Retinal pigment epithelial cell (primary cell): Measurements from ENCODE around the gene ZSCAN20.

ENCODE experiments used
- DNase-seq: peaks from one replicate; pipeline ENCODE4 v3.0.0-alpha.2; 2010; ENCODE audit warnings: low read depth
- H3K4me3 ChIP-seq: 2 replicates; pipeline ENCODE4 v1.5.1; 2011; ENCODE audit warnings: mild to moderate bottlenecking, low read length, control low read depth, moderate library complexity
- TF ChIP-seq, protein P1 (sequence below): conservative IDR thresholded peaks from 2 replicates; pipeline ENCODE4 v1.5.1; 2011; ENCODE audit warnings: low read depth, low read length, control low read depth, inconsistent platforms

Gene ZSCAN20

DNA sequence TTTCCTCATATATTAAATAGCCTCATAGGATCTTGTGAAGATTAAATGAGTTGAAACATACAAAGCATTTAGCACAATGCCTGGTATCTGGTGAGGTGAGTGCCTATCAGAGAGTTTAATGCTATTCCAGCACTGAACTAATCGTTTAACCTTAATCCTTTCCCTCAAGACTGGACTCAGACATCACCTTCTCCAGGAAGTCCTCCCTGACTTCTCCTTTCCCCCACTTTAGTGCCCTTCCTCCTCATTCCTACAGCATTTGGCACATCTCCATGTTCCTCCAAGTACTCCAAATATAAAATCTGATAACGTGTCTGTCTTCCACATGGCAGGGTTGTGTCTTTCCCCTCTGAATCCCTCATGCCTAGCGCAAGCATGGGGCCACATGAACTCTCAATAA is 59.8 kb downstream of the ZSCAN20 start:
- DNase-seq: no peak
- TF ChIP-seq, protein P1, sequence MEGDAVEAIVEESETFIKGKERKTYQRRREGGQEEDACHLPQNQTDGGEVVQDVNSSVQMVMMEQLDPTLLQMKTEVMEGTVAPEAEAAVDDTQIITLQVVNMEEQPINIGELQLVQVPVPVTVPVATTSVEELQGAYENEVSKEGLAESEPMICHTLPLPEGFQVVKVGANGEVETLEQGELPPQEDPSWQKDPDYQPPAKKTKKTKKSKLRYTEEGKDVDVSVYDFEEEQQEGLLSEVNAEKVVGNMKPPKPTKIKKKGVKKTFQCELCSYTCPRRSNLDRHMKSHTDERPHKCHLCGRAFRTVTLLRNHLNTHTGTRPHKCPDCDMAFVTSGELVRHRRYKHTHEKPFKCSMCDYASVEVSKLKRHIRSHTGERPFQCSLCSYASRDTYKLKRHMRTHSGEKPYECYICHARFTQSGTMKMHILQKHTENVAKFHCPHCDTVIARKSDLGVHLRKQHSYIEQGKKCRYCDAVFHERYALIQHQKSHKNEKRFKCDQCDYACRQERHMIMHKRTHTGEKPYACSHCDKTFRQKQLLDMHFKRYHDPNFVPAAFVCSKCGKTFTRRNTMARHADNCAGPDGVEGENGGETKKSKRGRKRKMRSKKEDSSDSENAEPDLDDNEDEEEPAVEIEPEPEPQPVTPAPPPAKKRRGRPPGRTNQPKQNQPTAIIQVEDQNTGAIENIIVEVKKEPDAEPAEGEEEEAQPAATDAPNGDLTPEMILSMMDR: no peak
- H3K4me3 ChIP-seq: no peak overlapping the region

DNA sequence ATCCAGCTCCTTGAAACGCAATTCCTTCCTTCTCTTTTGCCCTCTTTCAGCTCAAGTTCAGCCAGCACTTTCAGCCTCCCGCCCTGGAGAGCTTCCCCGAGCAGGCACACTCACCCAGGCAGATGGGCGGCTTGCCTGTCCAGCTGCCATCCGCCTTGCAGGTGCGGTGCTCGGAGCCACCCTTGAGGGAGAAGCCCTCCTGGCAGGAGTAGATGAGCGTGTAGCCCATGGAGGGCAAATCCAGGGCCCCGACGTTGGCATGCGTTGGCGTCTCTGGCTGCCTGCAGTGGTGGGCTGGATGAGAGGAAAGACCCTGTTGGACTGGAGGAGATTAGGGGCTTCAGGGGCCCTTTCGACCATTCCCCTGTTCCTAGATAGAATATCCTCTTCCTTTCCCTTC is 60.5 kb downstream of the ZSCAN20 start:
- no peak for DNase-seq
- H3K4me3 ChIP-seq: no peak overlapping the region
- TF ChIP-seq, protein P1: no peak

DNA sequence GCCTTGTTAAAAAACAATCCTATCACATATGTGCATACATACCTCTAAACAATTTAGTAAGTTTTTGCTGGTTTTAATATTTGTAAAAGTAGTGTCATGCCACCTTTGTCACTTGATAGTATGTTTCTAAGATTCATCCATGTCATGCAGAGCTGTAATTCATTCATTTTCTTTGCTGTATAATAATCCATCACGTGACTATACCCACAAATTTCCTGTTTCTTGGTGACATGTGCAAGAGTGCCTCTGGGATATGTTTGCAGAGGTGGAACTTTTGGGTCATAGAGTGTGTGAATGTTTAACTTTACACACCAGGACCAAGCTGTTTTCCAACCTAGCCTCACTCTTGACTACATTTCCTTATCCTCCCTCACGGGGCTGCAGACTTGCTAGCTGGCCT is 62.9 kb downstream of the ZSCAN20 start:
- no peak overlapping the region for H3K4me3 ChIP-seq
- TF ChIP-seq, protein P1: no peak
- DNase-seq: no peak

DNA sequence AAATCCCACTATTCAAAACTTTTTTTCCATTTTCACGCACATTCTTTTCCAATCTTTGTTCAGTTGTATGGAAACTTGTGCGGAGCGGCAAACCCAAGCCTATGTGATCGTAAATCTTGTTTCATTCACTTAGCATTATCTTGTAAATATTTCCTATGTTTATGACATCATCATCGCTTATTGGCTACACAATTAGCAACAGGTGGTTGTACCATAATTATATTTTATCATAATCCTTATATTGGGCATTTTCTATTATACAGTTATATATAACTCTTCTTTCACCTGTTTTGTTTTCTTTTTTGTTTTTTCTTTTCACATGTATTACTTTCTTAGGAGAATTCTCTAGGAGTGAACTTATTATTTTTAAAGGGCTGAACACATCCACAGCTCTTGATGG is 65.4 kb downstream of the ZSCAN20 start:
- TF ChIP-seq, protein P1: no peak
- no peak for DNase-seq
- no peak overlapping the region for H3K4me3 ChIP-seq

DNA sequence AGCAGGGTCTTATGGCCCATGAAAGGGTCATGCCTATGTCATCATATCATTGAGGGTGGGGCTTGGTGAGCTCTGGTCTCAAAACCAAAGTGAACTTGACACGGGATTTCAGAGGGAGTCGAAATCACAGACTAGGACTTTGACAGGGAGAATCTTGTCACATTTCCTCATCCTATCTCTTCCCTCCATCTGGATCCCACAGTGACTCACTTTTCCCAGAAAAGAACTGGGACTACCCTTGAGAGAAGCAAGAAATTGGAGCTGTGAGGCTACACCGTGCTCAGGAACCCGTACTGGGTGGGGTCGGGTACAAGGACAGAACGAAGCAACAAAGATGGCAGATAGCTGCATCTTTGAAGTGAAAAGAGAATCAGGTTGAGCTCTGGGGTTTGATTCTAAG is 69.5 kb downstream of the ZSCAN20 start:
- H3K4me3 ChIP-seq: no peak overlapping the region
- TF ChIP-seq, protein P1: no peak
- no peak for DNase-seq
